GM18909 (cell line): ENCODE results near the gene LDAH.

Source experiments
- ATAC-seq: cut with Tn5 transposase; IDR thresholded peaks from one replicate; pipeline ENCODE4 v1.9.1; 2021; ENCODE audit warnings: mild to moderate bottlenecking; ENCODE audit not compliant: unreplicated experiment, poor library complexity

The LDAH gene

DNA sequence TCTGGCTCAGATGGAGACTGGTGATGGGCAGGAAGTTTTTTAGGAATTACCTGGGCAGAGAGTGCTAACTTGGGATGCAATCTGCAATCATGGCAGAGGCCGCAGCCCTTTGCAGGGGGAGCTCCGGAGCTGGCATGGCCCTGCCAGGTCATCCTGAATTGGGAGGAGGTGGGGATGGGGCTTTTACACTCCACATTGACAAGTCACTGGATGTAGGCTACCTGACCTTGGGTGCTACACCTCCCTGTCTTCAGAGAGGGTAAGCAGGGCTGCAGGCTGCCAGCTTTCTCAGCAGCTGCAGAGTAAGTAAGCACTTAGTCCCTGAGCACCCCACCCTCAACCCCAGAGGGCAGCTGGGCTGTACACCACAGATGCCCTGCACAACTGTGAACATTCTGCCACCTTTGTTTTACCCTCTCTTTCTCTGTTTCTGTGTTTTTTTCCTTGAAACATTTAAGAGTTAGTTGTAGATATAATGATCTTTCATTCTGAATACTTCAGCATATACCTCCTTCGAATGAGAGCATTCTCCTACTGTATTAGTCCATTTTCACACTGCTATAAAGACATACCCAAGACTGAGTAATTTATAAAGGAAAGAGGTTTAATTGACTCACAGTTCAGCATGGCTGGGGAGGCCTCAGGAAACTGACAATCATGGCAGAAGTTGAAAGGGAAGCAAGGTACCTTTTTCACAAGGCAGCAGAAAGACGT, 165.2 kb downstream of the LDAH start:
- no peak for ATAC-seq

DNA sequence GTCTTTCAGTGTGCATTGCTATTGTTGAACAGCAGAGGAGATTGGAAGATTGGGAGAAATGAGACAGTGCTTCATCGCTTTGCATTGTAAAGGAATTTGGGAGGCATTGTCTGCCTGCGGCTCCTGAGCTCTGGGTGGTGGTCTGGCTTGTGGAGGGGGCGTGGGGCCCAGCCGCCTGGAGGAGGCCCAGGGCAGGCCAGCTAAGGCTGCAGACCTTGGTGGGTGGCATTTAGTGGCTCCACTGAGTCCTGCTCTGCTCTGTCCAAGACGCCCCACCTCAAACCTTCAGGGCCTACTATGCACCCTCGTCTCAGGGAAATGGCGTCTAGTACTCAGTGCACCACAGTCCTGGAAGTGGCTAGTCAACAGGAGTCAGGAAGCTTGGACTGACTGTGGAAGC, 166.3 kb downstream of the LDAH start:
- no peak for ATAC-seq

DNA sequence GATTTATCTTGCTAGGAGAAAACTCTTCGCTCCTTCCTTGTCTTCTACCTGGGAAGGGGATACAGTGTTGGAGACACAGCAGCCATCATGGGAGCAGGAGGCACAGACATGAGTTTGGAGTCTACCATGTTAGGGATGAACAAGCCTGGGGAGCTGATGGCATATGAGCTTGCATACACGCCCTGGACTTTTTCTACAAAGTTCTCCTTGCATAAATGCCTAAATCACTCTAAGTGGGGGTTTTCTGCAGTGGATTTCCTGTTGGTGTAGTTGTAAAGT, 168.4 kb downstream of the LDAH start:
- no peak for ATAC-seq

DNA sequence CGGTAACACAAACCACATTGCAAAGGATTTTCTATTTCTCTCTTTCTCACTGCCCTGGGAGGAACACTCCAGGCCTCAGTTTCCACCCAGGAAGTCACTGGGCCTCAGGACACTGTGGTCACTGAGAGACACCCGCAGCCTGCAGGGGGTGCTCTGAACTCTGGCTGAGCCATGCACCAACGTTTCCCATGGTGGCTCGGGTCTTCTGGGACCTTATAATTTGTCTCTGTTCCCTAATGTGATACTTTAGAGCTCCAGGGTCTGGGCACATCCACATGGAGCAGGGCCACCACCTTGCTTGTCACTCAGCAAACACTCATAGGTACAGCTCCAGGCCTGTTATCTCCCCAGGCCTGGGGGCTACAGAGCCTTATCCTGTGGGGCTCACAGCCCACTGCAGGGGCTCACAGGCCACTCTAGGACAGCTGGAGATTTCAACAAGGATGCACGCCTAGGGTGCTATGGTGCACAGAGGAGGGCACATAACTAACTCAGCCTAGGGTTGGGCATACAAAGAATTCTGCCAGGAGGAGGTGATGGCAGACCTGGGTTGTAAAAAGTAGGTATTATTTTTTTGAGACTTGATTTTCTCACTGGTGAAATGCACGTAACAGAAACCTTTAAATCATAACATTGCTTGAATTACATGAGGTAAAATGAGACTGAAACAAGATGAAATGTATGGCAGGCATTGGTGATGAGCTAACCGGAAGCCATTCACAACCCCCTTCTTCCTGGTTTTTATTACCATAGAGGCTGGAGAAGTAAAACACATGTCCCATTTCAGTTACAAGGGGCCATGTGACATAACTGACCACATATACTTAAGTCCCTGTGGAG, 169.0 kb downstream of the LDAH start:
- ATAC-seq: no peak

DNA sequence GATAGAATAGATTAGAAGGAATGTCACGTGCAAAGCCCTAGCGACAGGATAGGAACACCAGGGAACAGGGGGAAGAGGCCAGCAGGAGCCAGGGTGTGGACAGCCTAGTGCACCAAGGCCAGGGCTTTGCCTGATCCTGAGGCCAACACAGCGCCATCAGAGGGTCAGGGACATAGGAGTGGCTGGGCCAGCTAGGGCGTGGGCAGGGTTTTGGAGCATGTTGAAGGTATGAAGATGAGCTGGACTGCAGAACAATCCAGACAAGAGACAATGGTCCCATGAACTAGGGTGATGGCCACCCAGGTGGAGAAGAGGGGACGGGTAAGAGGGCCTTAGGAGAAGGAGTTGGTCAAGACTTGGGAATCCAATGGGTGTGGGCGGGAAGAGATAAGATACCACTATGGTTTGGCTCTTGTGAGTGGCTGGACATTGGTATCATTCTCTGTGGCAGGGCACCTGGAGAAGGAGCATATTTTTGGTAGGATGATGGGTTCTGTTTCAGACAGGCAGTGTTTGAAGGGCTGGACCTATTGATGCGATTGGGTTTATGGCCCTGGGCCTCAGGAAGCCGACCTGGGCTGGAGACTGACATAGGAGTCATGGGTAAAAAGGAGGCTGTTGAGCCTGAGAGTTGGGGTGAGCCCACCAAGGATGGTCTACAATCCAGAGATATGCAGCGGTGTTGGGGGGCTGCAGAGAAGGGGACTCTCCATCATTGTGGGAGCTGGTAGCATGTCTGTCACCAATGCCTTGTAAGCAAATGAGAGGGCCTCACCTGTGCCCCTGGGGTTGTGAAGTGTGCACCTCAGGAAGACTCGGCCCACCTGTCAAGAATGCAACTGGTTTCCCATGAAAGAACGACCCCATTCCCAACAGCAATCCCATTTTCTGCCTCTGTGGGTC, 170.0 kb downstream of the LDAH start:
- no peak for ATAC-seq

DNA sequence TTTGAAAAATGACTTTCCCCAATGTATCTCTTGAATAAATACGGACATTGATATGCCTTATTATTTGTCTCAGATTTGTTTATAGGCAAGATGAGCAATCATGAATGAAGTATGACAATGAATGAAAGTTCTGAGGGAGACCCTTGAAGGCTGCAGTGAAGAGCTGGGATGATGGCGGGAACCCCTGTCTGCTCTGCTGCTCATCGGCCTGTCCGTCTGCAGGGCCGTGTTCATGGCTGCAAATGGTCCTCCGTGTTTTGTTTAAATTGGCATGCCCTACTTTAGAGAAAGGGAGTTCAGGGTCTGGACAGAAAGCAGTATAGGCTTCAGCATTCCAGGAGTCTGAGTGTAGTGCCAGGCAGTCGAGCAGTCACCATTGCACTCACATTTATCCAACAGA, 170.8 kb downstream of the LDAH start:
- ATAC-seq: no peak

DNA sequence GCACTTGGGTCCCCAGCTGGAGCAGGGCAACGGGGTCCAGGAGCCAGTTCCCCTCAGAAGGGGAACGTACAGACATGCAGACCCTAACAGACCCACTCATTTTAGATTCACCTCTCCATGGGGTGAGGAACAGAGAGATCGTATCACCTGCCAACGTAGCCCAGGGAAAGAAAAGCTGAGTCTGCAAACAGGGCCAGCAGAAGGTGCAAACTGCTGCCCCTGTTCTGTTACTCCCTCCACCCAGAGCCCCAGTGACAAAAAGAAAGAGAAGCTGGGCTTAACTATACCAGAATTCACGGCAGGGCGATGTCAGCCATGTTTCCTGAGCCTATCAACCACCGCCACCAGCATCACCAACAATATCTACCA, 171.2 kb downstream of the LDAH start:
- no peak for ATAC-seq

DNA sequence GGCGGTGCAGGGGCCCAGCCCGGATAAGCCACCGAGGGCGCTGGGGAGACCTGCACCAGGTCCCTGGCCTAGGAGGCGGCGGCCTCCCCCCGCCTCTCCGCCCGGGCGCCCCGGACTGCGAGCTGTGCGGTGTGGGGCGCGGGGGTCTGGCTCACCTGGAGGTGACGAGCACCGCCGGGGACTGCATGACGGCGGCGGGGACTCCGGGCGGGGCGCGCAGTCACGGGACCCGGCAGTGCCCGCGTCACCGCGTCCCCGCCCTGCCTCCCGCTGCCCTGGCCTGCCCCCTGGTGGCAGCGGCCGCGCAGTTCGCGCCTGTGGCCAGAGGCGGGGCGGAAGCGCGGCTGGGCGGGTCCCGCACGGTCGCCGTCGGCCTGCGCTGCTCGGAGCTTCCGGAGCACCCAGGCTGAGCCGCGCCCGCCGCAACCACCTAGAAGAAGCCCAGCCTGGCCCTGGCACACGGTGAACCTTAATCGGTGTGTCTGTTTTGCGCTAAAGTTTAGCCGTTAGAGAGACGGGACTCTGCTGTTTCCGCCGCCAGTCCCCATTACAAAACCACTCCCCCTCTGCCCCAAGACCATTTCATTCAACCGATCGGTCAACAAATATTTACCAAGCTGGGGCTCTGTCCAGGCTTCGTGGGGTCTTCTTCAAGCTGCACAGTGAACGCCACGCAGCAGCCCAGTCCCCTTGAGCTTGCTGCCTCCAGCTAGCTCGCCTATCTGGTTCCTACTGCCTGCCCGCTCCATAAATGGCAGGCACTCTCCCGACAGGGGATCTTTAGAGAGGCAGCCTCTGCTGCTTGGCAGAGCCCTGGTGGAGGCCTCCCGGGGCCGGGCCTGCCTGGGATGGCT, 171.8 kb downstream of the LDAH start, which contains the start of gene HS1BP3:
TSS of gene HS1BP3 (minus strand) at position 222 of the 854 bp plus-strand sequence. CDS start at position 187, 35 bp downstream.
- peak; percentile 97 for ATAC-seq

DNA sequence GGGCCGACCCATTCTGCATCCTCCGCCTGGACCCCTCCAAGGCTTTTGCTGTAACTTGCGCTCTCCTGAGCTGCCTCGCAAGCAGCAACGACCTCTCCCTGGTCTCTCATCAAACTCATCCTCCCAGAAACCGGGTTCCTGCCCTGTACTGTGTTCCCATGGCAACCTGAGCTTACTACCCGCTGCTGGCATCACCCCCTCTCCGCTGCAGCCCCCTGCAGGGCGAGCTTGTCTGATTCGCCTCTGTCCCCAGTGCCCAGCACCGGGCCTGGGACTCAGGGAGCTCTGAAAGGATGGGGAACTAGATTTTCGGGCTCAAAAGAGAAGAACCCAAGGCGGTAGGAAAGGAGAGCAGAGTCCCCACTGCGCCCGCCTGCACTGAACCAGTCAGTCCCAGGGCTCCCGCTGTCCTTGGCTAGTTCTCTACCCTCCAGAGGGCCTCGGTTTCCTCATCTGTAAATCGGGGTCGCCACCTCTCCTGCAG, 172.5 kb downstream of the LDAH start:
- peak; percentile 16 for ATAC-seq

DNA sequence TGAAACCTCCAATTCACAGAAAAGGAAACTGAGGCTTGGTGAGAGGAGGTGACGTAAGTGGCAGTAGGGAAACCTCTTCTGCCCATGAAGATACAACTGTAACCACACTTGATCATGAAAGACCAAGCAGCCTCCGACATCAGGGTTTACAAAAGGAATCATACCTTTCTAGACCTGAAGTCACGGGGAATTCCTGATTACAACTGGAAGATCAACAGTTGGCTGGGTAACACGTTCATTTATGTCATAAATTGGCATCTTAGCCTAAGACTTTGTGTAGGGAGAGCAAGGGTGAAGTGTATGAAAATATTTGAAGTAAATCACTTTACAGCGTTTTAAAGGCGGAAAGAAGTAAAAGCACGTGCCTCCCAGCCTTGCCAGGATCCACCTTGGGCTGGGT, 172.9 kb downstream of the LDAH start:
- no peak for ATAC-seq

DNA sequence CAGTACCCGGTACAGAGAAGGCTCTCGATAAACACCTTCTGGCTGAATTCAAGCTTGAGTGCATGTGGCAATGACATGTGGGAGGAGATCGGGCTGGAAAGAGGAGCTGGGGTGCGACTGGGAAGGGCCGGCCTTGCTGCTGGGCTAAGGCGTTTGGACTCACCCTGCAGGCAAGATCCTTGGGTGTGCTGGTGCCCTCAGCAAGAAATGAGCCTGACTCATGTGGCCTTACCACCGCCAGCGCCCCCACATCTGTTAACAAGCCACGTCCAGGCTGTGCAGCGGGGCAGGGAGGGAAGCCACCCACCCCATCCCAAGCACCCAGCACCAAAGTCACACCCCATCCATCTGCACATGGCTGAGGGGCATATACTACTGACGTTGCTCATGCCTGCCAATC, 173.3 kb downstream of the LDAH start:
- ATAC-seq: no peak

DNA sequence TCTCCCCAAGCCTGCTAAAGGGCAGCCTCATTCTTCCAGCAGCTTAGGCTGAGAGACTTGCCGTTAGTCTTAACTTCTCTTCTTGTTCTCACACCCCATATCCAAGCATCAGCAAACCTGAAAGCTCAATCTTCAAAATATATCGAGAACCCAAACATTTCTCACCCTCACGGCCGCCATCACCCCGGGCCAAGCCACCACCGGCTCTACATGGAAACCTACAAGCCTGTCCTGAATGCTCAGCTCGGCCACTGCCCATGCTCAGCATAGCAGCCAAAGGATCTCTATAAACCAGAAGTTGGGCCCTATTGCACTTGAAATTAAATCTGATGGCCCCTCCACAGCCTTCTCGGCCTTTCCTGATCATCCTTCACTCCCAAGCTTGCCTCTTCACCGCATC, 174.1 kb downstream of the LDAH start:
- ATAC-seq: no peak

DNA sequence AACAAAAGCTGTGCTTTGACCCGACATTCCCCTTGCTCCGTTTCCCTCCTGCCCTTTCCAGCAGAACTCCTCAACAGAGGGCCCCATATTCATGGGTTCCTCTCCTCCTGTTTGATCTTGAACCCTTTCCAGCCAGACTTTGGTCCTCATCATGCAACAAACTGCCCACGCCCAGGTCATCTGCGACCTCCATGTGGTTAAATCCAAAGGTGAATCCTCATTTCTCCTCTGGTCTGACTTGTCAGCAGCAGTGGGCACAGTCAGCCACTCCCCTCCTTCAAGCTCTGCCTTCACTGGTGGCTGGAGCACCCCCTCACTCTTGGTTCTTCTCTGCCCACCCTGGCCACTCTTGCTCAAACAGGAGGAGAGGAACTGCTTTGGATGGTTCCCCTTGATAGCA, 174.7 kb downstream of the LDAH start:
- no peak for ATAC-seq

DNA sequence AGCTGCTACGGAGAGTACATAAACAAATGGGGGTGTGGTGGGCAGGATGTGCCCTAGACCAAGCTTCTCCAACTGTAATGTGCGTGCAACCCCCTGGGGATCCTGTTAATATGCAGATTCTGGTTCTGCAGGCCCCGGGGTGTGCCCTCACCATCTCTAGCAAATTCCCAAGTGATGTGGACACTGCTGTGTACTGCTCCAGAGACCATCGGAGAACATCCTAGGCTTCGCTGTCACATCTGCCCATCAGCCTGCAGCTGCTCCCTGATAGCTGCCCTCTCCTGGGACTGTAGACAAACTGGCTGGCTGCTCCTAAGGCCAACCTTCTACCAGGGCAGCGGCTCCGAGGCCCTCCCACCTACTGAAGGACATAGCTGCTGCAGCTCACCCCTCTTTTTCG, 175.2 kb downstream of the LDAH start:
- ATAC-seq: no peak

DNA sequence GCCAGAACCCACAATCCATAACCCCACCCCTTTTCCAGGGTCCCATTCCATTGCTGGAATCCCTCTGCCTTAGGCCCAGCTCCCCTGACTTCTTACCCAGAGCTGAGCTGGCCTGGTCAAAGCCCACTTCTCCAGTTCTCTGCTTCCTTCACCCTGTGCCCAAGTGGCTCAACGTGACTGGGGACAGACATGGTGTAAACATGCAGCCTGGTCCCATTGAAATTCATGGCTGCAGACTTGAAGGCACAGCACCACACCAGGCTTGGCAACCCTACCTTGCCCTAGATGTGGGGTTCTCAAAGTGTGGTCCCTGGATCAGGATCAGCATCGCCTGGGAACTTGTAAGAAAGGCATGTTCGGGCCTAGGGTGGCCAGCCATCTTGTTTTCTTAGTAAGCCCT, 175.7 kb downstream of the LDAH start:
- no peak for ATAC-seq

DNA sequence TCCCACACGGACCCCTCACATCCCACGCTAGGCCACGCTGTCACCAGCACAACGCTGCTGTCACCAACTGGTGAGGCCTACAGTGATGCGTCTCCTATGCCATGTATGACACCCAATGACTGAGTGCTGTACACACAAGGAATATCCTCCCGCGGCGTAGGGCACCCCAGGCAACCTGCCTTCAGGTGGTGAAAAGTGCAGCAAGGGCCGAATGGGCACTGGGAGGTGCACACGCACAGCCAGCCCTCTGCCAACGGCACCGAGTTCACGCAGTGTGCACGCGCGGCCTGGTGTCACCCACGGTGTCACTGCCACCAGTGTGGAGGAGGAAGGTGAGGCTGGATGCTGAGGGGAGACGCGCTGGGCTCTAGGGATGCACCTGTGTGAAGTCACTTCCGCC, 176.5 kb downstream of the LDAH start:
- no peak for ATAC-seq

DNA sequence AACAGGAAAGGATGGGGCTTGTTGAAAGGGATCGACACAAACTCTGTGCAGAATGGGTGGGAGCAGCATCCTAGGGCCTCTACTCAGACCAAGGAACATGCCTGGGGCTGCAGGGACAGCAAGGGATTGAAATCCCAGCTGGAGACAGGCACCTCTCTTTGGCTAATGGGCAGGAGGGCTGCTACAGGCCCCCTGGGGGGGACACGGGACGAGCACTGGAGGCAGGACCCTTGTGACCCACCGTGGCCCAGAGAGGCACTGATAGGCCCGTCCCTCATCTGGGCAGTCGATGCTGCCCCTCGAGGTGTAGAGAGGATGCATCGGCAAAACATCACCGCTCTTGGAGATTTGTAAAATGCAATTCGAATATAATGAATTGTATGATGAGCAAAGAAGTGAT, 177.1 kb downstream of the LDAH start:
- no peak for ATAC-seq

DNA sequence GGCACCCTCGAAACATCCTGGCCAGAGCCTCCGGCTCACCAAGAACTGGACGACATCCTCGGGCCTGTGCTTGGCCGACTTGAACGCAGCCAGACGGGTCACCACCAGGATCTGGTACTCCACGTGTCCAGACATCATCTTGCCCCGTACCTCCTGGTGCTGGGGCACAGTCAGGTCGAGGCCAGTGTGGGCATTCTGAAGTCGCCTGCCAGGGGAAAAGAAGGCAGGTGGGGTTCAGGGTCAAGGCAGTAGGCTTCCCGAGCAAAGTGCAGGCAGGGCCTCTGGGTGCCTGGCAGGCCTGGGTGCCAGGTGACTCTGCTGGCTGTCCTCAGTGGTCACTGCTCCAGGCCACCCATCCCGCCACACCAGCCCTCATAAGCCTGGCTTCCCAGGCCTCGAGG, 177.6 kb downstream of the LDAH start:
- ATAC-seq: no peak

DNA sequence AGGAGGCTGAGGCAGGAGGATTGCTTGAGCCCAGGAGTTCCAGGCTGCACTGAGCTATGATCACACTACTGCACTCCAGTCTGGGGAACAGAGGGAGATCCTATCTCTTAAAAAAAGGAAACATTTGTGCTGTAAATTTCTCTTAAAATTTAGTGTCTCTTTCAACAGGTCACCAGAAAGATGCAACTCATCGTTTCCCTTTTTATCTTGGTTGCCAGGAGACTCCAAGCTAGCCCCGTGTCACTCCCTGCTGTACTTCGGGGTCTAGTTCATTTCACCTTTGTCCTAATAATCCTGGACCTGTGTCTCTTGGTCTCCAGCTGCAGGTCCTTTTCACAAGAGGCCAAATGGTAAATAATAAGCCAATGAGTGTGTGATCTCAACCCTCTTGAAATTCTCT, 179.1 kb downstream of the LDAH start:
- no peak for ATAC-seq

DNA sequence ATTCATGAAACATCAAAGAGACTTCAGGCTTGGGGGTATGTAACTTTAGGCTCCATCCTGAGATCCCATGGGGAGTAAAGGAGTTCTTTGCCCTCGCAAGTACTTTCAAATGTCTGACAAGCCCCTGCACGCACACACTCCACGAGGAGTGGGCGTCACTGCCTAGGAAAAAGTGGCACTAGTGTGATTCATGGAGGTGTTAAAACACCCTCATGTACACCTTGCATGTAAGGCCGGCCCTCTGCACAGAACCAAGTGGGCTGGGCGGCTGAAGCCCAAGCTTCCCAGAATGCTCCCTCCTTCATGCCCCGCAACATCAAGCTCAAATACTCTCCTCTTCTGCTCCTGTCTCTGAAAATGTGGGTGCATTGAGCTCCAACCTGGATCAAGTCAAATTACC, 179.8 kb downstream of the LDAH start:
- no peak for ATAC-seq
